K562 (cell line): ENCODE measurements around the gene NAP1L1. TPM values are rescaled to one million over a fixed set of nuclear protein-coding genes. Genes with fewer than 3 reads are reported as not detected.

Experiments used
- ATAC-seq: fragments of 200-7000 bp; cut with Tn5 transposase; 3 replicates; pipeline ENCODE4 v1.9.1; 2020; ENCODE audit warnings: moderate library complexity
- BruUV-seq: library from RNA; stranded (reverse); fragments of 400-500 nt; replicated peaks from 2 replicates; lab custom pipeline; 2021; lab: Mats Ljungman, UMichigan
- CTCF ChIA-PET: fragments of 300-600 bp; formaldehyde crosslinking; extraction: SDS; loops from one replicate; lab custom pipeline; 2021; ENCODE audit warnings: low intra/inter-chr PET ratio; lab: Yijun Ruan, JAX
- POLR2A ChIA-PET: fragments of 300-600, 350-650 bp; sonication (Branson Sonifier 250); formaldehyde crosslinking; extraction: SDS; loops from one replicate; lab custom pipeline; 2021; ENCODE audit warnings: antibody characterized with exemption, inconsistent platforms; lab: Yijun Ruan, JAX
- DNase-seq, 4 experiments: peaks; one replicate each; pipeline versions ENCODE4 v3.0.0 to v3.0.0-alpha.2; 2011 to 2018; ENCODE audit warnings: low spot score in 3 of 4, mixed read lengths in 3 of 4; ENCODE audit errors: extremely low read depth in 1 of 4
- FAIRE-seq: peaks from 2 replicates; lab custom pipeline; 2011; peaks lifted over from hg19 to GRCh38; lab: Jason Lieb, UNC
- H2AFZ ChIP-seq: 2 replicates; pipeline ENCODE4 v1.6.0; 2011; ENCODE audit warnings: low read depth, low read length, control low read depth, inconsistent platforms
- H3K27ac ChIP-seq: fragments of 200-600 bp; 3 replicates; pipeline ENCODE4 v1.8.0; 2011; ENCODE audit warnings: low read depth, mild to moderate bottlenecking, control low read depth, inconsistent platforms, low read length, moderate library complexity, mixed read lengths; ENCODE audit errors: extremely low read depth
- H3K27me3 ChIP-seq, 2 experiments: fragments of 300-600 bp in 1 of 2; 2 replicates in 1 of 2; 3 replicates in 1 of 2; pipeline versions ENCODE4 v1.6.0 to v1.8.0; 2011; ENCODE audit warnings: inconsistent platforms in 2 of 2, low read length in 2 of 2, mild to moderate bottlenecking in 1 of 2, mixed read lengths in 1 of 2, moderate library complexity in 1 of 2; ENCODE audit not compliant: control insufficient read depth in 2 of 2, insufficient read depth in 2 of 2
- H3K36me3 ChIP-seq: fragments of 300-600 bp; 3 replicates; pipeline ENCODE4 v1.8.0; 2011; ENCODE audit warnings: mild to moderate bottlenecking, low read length, inconsistent platforms; ENCODE audit not compliant: control insufficient read depth, insufficient read depth
- H3K4me1 ChIP-seq, 2 experiments: fragments of 200-600 bp in 1 of 2; replicated peaks in 1 of 2; 2 replicates in 1 of 2; 3 replicates in 1 of 2; pipeline versions ENCODE4 v1.5.1 to v1.8.0; 2011; ENCODE audit warnings: inconsistent platforms in 2 of 2, low read length in 2 of 2, mild to moderate bottlenecking in 1 of 2, mixed read lengths in 1 of 2, moderate library complexity in 1 of 2; ENCODE audit not compliant: control insufficient read depth in 2 of 2, insufficient read depth in 2 of 2
- H3K4me2 ChIP-seq: 2 replicates; pipeline ENCODE4 v1.6.1; 2011; ENCODE audit warnings: low read length, control low read depth, inconsistent platforms, mixed read lengths; ENCODE audit not compliant: insufficient read depth
- H3K4me3 ChIP-seq: fragments of 200-600 bp; sonication (generic), shearing (Covaris generic); 2 replicates; pipeline ENCODE4 v1.5.1; 2016; ENCODE audit warnings: control low read depth, inconsistent platforms
- H3K79me2 ChIP-seq: fragments of 200-600 bp; 3 replicates; pipeline ENCODE4 v1.8.0; 2011; ENCODE audit warnings: low read length, inconsistent platforms; ENCODE audit not compliant: control insufficient read depth, insufficient read depth
- H3K9ac ChIP-seq, 2 experiments: 2 replicates each; pipeline versions ENCODE4 v1.6.0 to v1.6.1; 2011; ENCODE audit warnings: low read depth in 2 of 2, low read length in 2 of 2, control low read depth in 1 of 2, inconsistent platforms in 1 of 2, mild to moderate bottlenecking in 1 of 2, mixed read lengths in 1 of 2; ENCODE audit not compliant: insufficient read depth in 1 of 2
- H3K9me1 ChIP-seq: one replicate; pipeline ENCODE4 v1.6.0; 2011; ENCODE audit warnings: inconsistent platforms, mild to moderate bottlenecking, low read length, moderate library complexity; ENCODE audit not compliant: control insufficient read depth, insufficient read depth
- H3K9me3 ChIP-seq: replicated peaks from 2 replicates; pipeline ENCODE4 v1.5.1; 2011; ENCODE audit warnings: low read depth, low read length, inconsistent platforms; ENCODE audit not compliant: control insufficient read depth, insufficient read depth
- H4K20me1 ChIP-seq: replicated peaks from 2 replicates; pipeline ENCODE4 v1.6.1; 2011; ENCODE audit warnings: low read length, inconsistent platforms, mixed read lengths; ENCODE audit not compliant: control insufficient read depth, insufficient read depth
- GTF3C2 ChIP-seq: IDR thresholded peaks from 3 replicates; pipeline ENCODE4 v1.6.1; 2011; ENCODE audit warnings: borderline replicate concordance, mild to moderate bottlenecking, moderate library complexity; ENCODE audit not compliant: insufficient read length; ENCODE audit errors: extremely low read depth
- IRF1 ChIP-seq: sonication (generic); formaldehyde crosslinking; IDR thresholded peaks from 2 replicates; pipeline ENCODE4 v1.8.0; 2022; ENCODE audit warnings: missing genetic modification reagents, mild to moderate bottlenecking, borderline replicate concordance
- JUN ChIP-seq, 2 experiments: sonication (generic) in 1 of 2; formaldehyde crosslinking in 1 of 2; IDR thresholded peaks; 2 replicates each; pipeline versions ENCODE4 v1.6.1 to v1.8.0; 2012 to 2022; ENCODE audit warnings: borderline replicate concordance in 2 of 2, mild to moderate bottlenecking in 2 of 2, improper control_type of control experiment in 1 of 2, low read depth in 1 of 2, low read length in 1 of 2, missing genetic modification reagents in 1 of 2
- MECOM ChIP-seq: fragments of 250-450 bp; sonication (Bioruptor Pico); IDR thresholded peaks from 2 replicates; pipeline ENCODE4 v1.8.0; 2022; ENCODE audit warnings: inconsistent platforms
- MTA3 ChIP-seq: fragments of 450-650 bp; formaldehyde crosslinking; IDR thresholded peaks from 2 replicates; pipeline ENCODE4 v1.6.1; 2017; ENCODE audit warnings: mild to moderate bottlenecking, borderline replicate concordance
- RFX7 ChIP-seq: fragments of 250-450 bp; sonication (Bioruptor Pico); IDR thresholded peaks from 2 replicates; pipeline ENCODE4 v1.5.1; 2021; ENCODE audit warnings: mild to moderate bottlenecking
- SREBF2 ChIP-seq: sonication (generic); formaldehyde crosslinking; IDR thresholded peaks from 2 replicates; pipeline ENCODE4 v1.4.0; 2020; ENCODE audit warnings: mild to moderate bottlenecking, missing genetic modification reagents
- ZBTB9 ChIP-seq: fragments of 450-650 bp; formaldehyde crosslinking; IDR thresholded peaks from 2 replicates; pipeline ENCODE4 v1.4.0; 2020; ENCODE audit warnings: mild to moderate bottlenecking, moderate library complexity
- ZSCAN32 ChIP-seq: fragments of 450-650 bp; formaldehyde crosslinking; IDR thresholded peaks from 2 replicates; pipeline ENCODE4 v1.4.0; 2020; ENCODE audit warnings: mild to moderate bottlenecking, moderate library complexity
- WGBS: fragments of 100-300 bp; shearing (Covaris generic); methylation state at CpG from one replicate; pipeline ENCODE4 v1.1.6; 2016; ENCODE audit warnings: low coverage, mixed read lengths; ENCODE audit not compliant: insufficient coverage; ENCODE audit errors: missing lambda C conversion rate; 5-methylcytosine and 5-hydroxymethylcytosine counted together
- in situ Hi-C: fragments of 300-500 bp; cut with MboI; formaldehyde crosslinking; loops from 4 replicates; pipeline ENCODE4 v1.15.0; 2018; ENCODE audit warnings: inconsistent platforms, mixed read lengths
- intact Hi-C: fragments of 100-400 bp; cut with micrococcal nuclease; formaldehyde crosslinking; loops from 2 replicates; pipeline ENCODE4 v1.14.2; 2022
- polyA plus RNA-seq, 8 experiments: library from polyadenylated mRNA; depleted of rRNA in 4 of 8; stranded (reverse) in 5 of 8; unstranded in 3 of 8; fragments of >200 nt; fragmentation: Nextera tagmentation in 2 of 8; fragmentation: Illumina TruSeq in 1 of 8; extraction: Ambion mirVana in 2 of 8; extraction: Trizol in 1 of 8; gene quantifications; 2 replicates each; pipeline versions ENCODE4 v1.2.1 to v1.2.3, GENCODE V29; 2011 to 2014; ENCODE audit warnings: inconsistent platforms in 1 of 8, missing spikeins in 1 of 8
- total RNA-seq, 7 experiments: library from RNA; depleted of rRNA in 6 of 7; stranded (reverse); fragments of >200 nt in 6 of 7; fragmentation: Illumina TruSeq in 2 of 7; extraction: Trizol in 2 of 7; gene quantifications; 2 replicates each; pipeline versions ENCODE4 v1.2.1 to v1.2.3, GENCODE V29; 2011 to 2021; ENCODE audit warnings: low replicate concordance in 1 of 7
- TF ChIP-seq, protein P1 (sequence below): fragments of 450-650 bp; IDR thresholded peaks from 2 replicates; pipeline ENCODE4 v1.6.1; 2016
- TF ChIP-seq, protein P2 (sequence below): fragments of 450-650 bp; formaldehyde crosslinking; IDR thresholded peaks from 2 replicates; pipeline ENCODE4 v1.4.0; 2020; ENCODE audit warnings: mild to moderate bottlenecking, moderate library complexity

Gene NAP1L1
- total and polyA plus RNA-seq, 9 of the 15 experiments (the other 6 are each of a cell fraction or from before 2014, with no cell fraction given), result 287 to 747 (median 450) TPM

GRCh38 chr12:76023069-76023690 is 61.3 kb downstream of the NAP1L1 start (continued):
- TF ChIP-seq GTF3C2, result no peak
- TF ChIP-seq, protein P1, sequence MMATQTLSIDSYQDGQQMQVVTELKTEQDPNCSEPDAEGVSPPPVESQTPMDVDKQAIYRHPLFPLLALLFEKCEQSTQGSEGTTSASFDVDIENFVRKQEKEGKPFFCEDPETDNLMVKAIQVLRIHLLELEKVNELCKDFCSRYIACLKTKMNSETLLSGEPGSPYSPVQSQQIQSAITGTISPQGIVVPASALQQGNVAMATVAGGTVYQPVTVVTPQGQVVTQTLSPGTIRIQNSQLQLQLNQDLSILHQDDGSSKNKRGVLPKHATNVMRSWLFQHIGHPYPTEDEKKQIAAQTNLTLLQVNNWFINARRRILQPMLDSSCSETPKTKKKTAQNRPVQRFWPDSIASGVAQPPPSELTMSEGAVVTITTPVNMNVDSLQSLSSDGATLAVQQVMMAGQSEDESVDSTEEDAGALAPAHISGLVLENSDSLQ, result no peak
- TF ChIP-seq, protein P2, sequence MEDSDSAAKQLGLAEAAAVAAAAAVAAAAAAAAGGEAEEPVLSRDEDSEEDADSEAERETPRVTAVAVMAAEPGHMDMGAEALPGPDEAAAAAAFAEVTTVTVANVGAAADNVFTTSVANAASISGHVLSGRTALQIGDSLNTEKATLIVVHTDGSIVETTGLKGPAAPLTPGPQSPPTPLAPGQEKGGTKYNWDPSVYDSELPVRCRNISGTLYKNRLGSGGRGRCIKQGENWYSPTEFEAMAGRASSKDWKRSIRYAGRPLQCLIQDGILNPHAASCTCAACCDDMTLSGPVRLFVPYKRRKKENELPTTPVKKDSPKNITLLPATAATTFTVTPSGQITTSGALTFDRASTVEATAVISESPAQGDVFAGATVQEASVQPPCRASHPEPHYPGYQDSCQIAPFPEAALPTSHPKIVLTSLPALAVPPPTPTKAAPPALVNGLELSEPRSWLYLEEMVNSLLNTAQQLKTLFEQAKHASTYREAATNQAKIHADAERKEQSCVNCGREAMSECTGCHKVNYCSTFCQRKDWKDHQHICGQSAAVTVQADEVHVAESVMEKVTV, result no peak

- intact Hi-C loops, result no loop called here
- 24% methylated on average over 3 of the region's 3 CpGs for WGBS
- Histone ChIP-seq H3K27ac (no peak overlapping the region), H3K4me3 (no peak overlapping the region), H4K20me1 (no peaks in the 10 kb centered on the region), H3K9ac (no peak overlapping the region), H2AFZ (no peak overlapping the region), H3K9me3 (no peaks in the 10 kb centered on the region), H3K4me2 (no peak overlapping the region), H3K79me2 (no peaks in the 10 kb centered on the region), H3K9me1 (no peaks in the 10 kb centered on the region)
- FAIRE-seq, result no peak
- POLR2A ChIA-PET, result interaction anchor here (0.8 kb wide), 1 partner anchor 9 kb away, joined by 3 read pairs; the partner anchor contains the start of gene PHLDA1
- TF ChIP-seq ZBTB9 (CRISPR knock-in tag), result no peak
- TF ChIP-seq MECOM (CRISPR knock-in tag), result no peak
- no peak for TF ChIP-seq MTA3
- no peak for TF ChIP-seq ZSCAN32
- no peak for TF ChIP-seq IRF1 (CRISPR knock-in tag)
- no peak for TF ChIP-seq SREBF2 (CRISPR knock-in tag)
- TF ChIP-seq JUN (IDR thresholded peaks at IDR 0.05; ENCODE audit: borderline replicate concordance, low read depth, low read length), result no peak
- no peak for TF ChIP-seq JUN (CRISPR knock-in tag; IDR thresholded peaks at IDR 0.05; ENCODE audit: borderline replicate concordance)
- TF ChIP-seq RFX7 (CRISPR knock-in tag), result no peak
- TF ChIP-seq, all 486 proteins: peak for 0
- no peak for ATAC-seq
- in situ Hi-C loops, result no loop called here
- Histone ChIP-seq H3K36me3 (no peaks in the 10 kb centered on the region), H3K4me1 (peaks cover 0 to 11% of the 10 kb centered on the region in 2 experiments; a peak in 2 of 5 replicates), H3K27me3 (no peaks in the 10 kb centered on the region)
- BruUV-seq, result no TSS peak
- DNase-seq, result no peak
- CTCF ChIA-PET, result no interaction called here
Measured at GRCh38 chr12:76022506-76022905, 62.0 kb downstream of the NAP1L1 start.
